ENCODE measurements around the gene HES1. TPM values are rescaled to one million over a fixed set of nuclear protein-coding genes. Genes with fewer than 3 reads are reported as not detected.

HES1 gene
- total RNA-seq, 1 donor from 2014 or later: 66.5 TPM

GRCh38 chr3:194187233-194187944, 51.4 kb downstream of the HES1 start:
- peaks cover 3% of the 10 kb centered on the region for H3K9me3 Mint-ChIP-seq
- Histone ChIP-seq H3K4me1 (peaks cover 30% of the 10 kb centered on the region), H2AFZ (replicated peaks) (no peak overlapping the region), H3K9me3 (ENCODE audit: low read depth) (no peaks in the 10 kb centered on the region), H3K36me3 (no peaks in the 10 kb centered on the region), H3F3A (ENCODE audit: low read depth) (peaks cover 26% of the 10 kb centered on the region), H3K4me3 (no peak overlapping the region), H3K9ac (no peak overlapping the region), H3K27me3 (no peaks in the 10 kb centered on the region), H3K79me2 (ENCODE audit: low read depth) (no peaks in the 10 kb centered on the region), H3K27ac (no peak overlapping the region), H3K4me2 (no peak overlapping the region), H4K20me1 (ENCODE audit: low read depth) (no peaks in the 10 kb centered on the region)
- DNase-seq (ENCODE audit: low spot score): no peak
- H3K36me3 Mint-ChIP-seq: no peaks in the 10 kb centered on the region
- no peak overlapping the region for H3K4me3 Mint-ChIP-seq
- no peak for TF ChIP-seq EZH2 (IDR thresholded peaks at IDR 0.05)
- TF ChIP-seq, protein P1, sequence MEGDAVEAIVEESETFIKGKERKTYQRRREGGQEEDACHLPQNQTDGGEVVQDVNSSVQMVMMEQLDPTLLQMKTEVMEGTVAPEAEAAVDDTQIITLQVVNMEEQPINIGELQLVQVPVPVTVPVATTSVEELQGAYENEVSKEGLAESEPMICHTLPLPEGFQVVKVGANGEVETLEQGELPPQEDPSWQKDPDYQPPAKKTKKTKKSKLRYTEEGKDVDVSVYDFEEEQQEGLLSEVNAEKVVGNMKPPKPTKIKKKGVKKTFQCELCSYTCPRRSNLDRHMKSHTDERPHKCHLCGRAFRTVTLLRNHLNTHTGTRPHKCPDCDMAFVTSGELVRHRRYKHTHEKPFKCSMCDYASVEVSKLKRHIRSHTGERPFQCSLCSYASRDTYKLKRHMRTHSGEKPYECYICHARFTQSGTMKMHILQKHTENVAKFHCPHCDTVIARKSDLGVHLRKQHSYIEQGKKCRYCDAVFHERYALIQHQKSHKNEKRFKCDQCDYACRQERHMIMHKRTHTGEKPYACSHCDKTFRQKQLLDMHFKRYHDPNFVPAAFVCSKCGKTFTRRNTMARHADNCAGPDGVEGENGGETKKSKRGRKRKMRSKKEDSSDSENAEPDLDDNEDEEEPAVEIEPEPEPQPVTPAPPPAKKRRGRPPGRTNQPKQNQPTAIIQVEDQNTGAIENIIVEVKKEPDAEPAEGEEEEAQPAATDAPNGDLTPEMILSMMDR (IDR thresholded peaks at IDR 0.05): no peak
- no peak for TF ChIP-seq EZH2phosphoT487 (IDR thresholded peaks at IDR 0.05)
- H3K4me1 Mint-ChIP-seq: peaks cover 22% of the 10 kb centered on the region
- H3K27me3 Mint-ChIP-seq (ENCODE audit: insufficient read depth, low read depth): peaks cover 20% of the 10 kb centered on the region
- no peak overlapping the region for H3K27ac Mint-ChIP-seq

Small RNAs within 50 kb of the gene (small RNA-seq; reads per million reads assigned to genes)
- gene RN7SL215P: not detected

Other genes starting within 250 kb of the HES1 start
- gene CPN2, start 215.2 kb downstream of the HES1 start, total RNA-seq (ENCODE audit: low replicate concordance): not detected in 2 replicates
- not detected in 2 replicates for gene LRRC15, start 233.6 kb downstream of the HES1 start, total RNA-seq (ENCODE audit: low replicate concordance)

All from neural progenitor cell (in vitro differentiated cells).